A204.1 (cell line): ENCODE data around the gene OR2F2.

ENCODE experiments used
- FAIRE-seq: peaks from 2 replicates; lab custom pipeline; 2012; peaks lifted over from hg19 to GRCh38; lab: Jason Lieb, UNC

The OR2F2 gene, protein sequence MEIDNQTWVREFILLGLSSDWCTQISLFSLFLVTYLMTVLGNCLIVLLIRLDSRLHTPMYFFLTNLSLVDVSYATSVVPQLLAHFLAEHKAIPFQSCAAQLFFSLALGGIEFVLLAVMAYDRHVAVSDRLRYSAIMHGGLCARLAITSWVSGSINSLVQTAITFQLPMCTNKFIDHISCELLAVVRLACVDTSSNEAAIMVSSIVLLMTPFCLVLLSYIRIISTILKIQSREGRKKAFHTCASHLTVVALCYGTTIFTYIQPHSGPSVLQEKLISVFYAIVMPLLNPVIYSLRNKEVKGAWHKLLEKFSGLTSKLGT

DNA sequence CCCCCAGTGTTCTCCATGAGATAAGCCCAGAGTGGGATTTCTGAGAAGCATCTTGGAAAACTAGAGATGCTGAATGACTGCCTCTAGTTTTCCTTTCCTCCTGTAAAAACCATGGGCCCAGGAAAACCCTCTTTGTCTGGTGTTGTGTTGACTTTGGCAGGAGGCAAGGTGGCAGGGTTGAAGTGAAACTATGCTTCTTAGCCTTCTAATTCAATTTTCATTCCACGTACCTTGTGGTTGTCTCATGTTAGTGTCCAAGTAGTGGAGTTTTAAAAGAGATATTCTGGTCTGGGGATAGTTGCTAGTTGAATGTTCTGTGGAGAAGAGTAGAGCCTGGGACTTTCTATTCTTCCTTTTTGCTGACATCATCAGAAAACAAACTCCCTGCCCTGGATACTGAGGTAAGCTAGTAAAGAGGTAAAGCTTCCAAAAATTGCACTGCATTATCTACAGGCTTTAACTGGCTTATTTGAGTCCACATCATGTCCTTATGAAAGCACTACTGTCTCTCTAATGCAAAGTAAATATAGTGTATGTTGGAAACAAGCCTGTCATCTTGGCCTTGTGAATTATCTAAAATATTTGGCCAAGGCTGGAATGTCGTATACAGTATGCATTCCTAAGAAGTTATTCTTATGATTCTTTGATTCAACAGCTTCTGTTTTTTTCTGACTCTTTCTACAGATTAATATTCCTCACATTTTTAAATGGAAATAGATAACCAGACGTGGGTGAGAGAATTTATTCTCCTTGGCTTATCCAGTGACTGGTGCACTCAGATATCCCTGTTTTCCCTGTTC, at the start of gene OR2F2:
OR2F2 (plus strand) TSS at position 708 of the 800 bp plus-strand sequence; CDS start at position 708, 0 bp downstream.
- no peak for FAIRE-seq

- no peak for FAIRE-seq
Observed at GRCh38 chr7:143885951-143886350, 49.1 kb upstream of the OR2F2 start.

GRCh38 chr7:143886826-143887477, 48.1 kb upstream of the OR2F2 start:
- FAIRE-seq, result peak; percentile 76

DNA sequence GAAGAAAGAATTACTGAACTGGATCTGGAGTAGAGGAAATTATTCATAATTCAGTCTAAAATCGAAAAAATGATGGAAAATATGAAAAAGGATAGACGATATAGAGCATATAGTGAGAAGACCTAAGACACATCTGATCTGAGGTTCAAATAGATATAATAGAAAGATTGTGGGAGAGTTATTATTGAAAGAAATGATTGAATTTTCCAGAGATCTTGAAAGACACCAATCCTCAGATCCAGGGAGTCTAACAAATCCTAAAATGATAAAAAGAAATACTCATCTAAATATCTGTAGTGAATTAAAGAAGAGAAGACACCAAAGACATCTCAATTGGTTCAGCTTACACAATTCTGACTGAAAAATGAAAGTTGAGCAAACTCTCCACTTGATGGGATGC, 46.0 kb upstream of the OR2F2 start:
- FAIRE-seq, result no peak

GRCh38 chr7:143890558-143890957, 44.5 kb upstream of the OR2F2 start:
- no peak for FAIRE-seq

DNA sequence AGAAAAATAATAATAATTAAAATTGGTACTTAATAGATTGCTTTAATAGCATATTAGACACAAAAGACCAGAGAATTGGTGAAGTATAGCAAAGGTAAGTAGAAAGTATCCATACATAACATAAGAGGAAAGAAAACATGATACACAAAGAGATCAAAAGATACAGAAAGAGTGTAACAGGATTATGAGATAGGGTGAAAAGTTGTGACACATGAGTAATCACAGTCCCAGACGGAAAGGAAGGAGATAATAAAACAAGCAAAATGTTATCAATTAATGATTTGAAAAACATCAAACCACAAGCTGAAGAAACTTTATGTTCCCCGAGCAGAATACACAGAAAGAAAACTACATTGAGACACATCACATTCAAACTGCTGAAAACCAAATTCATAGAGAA, 43.6 kb upstream of the OR2F2 start:
- FAIRE-seq, result peak; percentile 73

GRCh38 chr7:143892527-143893300, 42.3 kb upstream of the OR2F2 start:
- no peak for FAIRE-seq

- peak; percentile 79 for FAIRE-seq
Observed at GRCh38 chr7:143896667-143897066, 38.4 kb upstream of the OR2F2 start.

- FAIRE-seq, result no peak
Observed at GRCh38 chr7:143898810-143899209, 36.2 kb upstream of the OR2F2 start.

DNA sequence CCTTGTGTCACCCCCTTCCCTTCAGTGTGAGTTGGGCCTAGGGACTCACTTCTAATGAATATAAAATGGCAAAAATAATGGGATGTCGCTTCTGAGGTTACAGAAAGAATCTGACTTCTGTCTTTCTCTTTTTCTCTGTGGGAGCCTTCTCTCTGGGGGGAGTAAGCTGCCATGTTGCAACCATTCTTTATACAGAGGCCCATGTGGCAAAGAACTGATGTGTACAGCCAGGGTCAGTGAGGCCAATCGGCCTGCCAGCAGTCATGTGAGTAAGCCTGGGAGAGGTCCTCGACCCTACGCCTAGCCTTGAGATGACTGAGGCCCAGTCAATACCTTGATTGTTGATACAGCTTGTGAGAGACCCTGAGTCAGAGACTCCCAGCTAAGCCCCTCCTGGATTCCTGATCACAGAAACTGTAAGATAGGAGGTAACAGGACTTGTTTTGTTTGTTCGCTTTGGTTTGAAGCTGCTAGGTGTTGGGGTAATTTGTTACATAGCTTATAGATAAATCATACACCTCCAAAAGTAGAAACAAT, 34.7 kb upstream of the OR2F2 start:
- no peak for FAIRE-seq

- FAIRE-seq, result no peak
Observed at GRCh38 chr7:143901332-143901667, 33.7 kb upstream of the OR2F2 start.

DNA sequence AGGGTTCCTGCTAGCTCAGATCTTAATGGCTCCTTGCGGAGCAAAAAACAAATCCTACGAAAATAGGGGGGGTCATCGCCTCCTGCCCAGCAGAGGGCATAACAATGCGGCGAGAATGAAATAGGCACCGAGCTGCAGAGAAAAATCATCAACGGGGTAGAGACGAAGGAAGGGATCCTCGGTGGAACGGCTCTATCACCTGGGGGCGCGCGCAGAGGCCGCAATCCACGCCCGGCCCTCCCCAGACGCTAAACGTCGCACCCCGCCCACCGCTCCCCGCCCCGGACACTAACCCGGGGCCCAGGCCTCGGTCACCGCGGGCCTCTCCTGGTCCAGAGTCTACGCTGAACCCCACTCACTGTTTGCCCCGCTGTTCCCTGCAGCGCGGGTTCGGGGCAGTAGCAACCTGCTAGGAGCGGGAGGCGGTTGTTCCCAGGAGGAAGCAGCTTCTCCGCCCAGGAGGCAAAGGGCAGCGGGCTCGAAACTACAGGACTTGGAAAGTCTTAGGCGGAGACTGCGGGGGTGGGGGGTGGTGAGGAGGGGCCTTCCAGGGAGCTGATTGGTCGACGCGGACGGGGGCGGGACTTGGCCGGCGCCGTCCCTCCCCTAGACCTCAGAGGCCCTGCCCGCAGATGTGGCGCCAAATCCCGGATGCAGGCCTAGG, 33.2 kb upstream of the OR2F2 start, which contains the start of gene TCAF1:
TCAF1 (minus strand) TSS at position 509 of the 664 bp plus-strand sequence. CDS start 25,568 bp downstream, outside the sequence.
- peak; percentile 96 for FAIRE-seq

DNA sequence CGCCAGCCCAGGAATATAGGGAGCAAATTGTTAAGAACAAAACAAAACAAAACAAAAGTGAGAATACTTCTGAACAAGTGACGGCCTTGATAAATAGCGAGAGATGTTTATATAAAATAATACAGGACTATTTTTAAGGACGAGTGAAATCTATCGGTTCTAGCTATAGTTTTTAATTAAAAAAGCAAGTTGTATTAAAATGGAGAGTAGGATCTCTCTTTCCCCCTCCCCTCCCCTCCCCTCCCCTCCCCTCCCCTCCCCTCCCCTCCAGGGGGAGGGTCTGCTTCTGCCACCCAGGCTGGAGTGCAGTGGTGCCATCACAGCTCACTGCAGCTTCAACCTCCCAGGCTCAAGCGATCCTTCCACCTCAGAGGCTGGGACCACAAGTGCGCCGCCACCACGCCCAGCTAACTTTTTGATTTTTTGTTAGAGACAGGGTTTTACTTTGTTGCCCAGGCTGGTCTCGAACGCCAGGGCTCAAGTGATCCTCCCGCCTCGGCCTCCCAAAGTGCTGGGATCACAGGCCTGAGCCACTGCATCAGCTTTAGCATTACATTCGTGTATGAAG, 32.6 kb upstream of the OR2F2 start:
- FAIRE-seq, result no peak

GRCh38 chr7:143905509-143905908, 29.5 kb upstream of the OR2F2 start:
- FAIRE-seq, result no peak

DNA sequence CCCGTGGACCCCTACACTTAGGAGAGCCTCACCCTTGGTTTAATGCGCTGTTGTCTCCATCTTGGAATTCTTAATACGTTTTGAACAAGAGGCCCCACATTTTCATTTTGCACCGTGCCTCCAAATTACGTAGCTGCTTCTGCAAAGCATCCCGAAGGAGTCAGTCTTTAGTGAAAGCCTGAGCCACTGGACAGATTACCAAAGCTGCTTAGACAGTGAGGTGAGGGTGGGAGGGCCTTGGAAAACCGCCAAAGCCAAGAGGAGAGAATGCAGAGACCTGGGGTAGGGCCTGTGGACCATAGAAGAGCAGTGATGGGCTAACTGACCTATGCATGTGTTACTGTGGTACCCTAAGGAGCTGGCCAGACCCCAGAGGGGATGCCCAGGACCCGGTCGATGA, 28.9 kb upstream of the OR2F2 start:
- FAIRE-seq, result no peak

DNA sequence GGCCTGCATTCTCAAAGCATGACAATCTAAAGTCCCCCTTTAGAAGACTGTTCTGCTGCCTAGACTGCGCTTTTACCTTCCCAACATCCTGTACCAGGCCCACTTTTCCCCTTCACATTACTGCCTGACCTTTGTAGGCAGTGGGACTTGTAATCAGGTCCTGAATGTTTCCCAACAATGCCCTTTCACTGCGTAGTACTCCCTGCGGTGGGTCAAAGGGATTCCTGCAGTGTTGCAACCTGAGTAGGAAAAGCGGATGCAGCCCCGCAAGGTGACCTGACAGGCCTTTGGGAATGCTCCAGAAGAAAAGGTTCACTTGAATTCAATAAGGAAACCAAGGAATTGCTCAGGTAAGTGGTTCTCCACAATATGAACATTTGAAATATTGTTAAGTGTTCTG, 28.1 kb upstream of the OR2F2 start:
- no peak for FAIRE-seq

DNA sequence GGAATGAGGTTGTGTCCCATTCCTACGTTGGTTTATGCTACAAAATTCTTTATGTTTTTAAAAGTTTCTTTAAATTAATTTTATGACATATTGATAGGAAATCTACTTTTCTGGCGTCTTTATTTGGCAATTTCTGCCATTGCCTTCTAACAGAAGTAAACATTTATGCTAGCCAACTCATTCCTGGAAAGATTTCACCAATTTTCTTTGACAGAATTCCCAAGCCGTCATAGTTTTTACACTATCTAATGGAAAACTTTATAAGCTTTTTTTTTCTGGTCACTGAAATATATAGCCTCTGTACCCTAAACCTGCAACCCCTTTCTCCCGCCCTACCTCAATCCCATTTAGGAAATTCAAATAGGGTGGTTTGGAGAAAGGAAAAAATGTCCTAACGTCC, 26.9 kb upstream of the OR2F2 start:
- no peak for FAIRE-seq

- FAIRE-seq, result no peak
Observed at GRCh38 chr7:143909863-143910262, 25.2 kb upstream of the OR2F2 start.

DNA sequence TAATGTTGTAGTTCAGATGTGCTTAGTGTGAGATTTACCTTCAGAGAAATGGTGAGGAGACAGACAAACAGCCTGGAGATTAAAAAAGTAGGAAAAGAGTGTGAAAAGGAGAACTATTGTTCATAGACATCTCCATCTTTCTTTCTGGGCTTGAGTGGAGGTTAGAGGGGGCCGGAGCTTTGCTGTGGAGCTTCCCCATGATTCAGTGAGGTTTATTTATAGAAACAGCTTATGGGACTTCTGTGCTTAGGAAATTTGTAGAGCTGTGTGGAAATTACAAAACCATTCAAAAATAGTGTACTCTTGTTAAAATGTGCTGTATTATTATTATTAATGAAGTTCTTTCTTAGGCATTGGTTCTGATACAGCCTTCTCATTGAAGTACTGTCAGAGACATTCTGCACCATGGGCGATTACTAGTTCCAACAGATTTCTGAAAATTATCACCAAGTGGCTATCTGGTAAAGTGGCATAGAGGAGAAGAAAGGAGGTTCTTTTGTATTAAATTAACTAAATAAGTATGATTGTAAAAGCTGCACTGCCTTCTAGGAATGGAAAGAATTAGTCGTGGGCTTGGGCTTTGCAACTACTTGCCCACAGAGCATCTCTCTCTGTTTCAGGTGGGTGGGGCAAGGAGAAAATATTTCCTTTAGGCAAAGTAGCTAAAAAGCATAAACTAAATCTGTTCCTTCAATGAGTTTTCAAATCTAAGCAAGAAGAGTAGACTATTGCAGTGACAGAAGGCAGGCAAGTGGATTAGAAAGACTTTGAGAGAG, 24.4 kb upstream of the OR2F2 start:
- no peak for FAIRE-seq

DNA sequence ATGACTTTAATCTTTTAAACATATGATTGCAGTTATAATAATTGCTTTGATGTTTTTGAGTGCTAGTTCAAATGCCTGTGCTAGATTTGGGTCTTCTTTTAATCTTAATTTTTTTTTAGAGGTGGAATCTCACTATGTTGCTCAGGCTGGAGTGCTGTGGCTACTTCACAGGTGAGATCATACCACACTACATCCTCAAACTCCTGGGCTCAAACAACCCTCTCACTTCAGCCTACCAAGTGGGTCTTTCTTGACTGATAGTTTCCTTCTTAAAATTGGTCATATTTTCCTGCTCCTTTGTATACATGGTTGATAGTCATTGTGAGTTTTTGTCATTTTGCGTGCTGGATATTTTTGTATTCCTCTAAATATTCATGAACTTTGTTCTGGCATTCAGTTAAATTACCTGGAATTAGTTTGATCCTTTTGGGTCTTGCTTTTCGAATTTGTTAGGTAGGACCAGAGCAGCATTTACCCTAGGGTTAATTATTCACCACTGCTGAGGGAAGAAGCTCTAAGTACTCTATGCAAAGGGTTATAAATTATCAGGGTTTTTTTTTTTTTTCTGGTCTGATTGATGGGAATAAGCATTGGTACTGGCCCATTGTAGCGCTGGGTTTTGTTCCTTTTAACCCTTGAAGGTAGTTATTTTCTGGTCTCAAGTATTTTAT, 21.0 kb upstream of the OR2F2 start:
- FAIRE-seq, result no peak
